GM13976 (cell line): Measurements from ENCODE around the gene SLC22A9.

Source experiments
- DNase-seq: peaks from one replicate; pipeline ENCODE4 v3.0.0; 2012; ENCODE audit warnings: low spot score
- CTCF ChIP-seq: IDR thresholded peaks from 2 replicates; pipeline ENCODE4 v1.5.1; 2012; ENCODE audit warnings: borderline replicate concordance, mild to moderate bottlenecking; ENCODE audit not compliant: insufficient read depth; ENCODE audit errors: extremely low read depth, missing control alignments, control extremely low read depth
- in situ Hi-C: fragments of 300-500 bp; cut with MboI; formaldehyde crosslinking; loops from one replicate; pipeline ENCODE4 v1.12.0; 2022; ENCODE audit warnings: low sequenced_read_pairs, mixed read lengths, inconsistent platforms; ENCODE audit not compliant: unreplicated experiment

Gene SLC22A9

GRCh38 chr11:63445118-63445517 is 75.5 kb downstream of the SLC22A9 start:
- DNase-seq: no peak
- in situ Hi-C loops: no loop called here
- TF ChIP-seq CTCF: no peak

GRCh38 chr11:63445720-63446119 is 76.1 kb downstream of the SLC22A9 start:
- in situ Hi-C loops: no loop called here
- no peak for DNase-seq
- no peak for TF ChIP-seq CTCF

GRCh38 chr11:63448646-63449045 is 79.1 kb downstream of the SLC22A9 start:
- in situ Hi-C loops: no loop called here
- no peak for DNase-seq
- no peak for TF ChIP-seq CTCF

GRCh38 chr11:63459586-63459985 is 90.0 kb downstream of the SLC22A9 start:
- TF ChIP-seq CTCF: no peak
- no peak for DNase-seq
- in situ Hi-C loops: no loop called here
